OCI-LY1 (cell line): ENCODE results near the gene KIAA1549.

Source experiments
- EZH2 ChIP-seq: fragments of 200-600 bp; sonication (generic), shearing (Covaris generic); IDR thresholded peaks from 2 replicates; pipeline ENCODE4 v1.8.0; 2017; ENCODE audit warnings: borderline replicate concordance, mixed run types, mild to moderate bottlenecking, antibody characterized with exemption, low read length, moderate library complexity, mixed read lengths
- TF ChIP-seq, protein P1 (sequence below): fragments of 200-600 bp; sonication (generic), shearing (Covaris generic); IDR thresholded peaks from 2 replicates; pipeline ENCODE4 v1.5.1; 2017; ENCODE audit warnings: mild to moderate bottlenecking, antibody characterized with exemption, low read length, moderate library complexity, mixed read lengths

- TF ChIP-seq, protein P1, sequence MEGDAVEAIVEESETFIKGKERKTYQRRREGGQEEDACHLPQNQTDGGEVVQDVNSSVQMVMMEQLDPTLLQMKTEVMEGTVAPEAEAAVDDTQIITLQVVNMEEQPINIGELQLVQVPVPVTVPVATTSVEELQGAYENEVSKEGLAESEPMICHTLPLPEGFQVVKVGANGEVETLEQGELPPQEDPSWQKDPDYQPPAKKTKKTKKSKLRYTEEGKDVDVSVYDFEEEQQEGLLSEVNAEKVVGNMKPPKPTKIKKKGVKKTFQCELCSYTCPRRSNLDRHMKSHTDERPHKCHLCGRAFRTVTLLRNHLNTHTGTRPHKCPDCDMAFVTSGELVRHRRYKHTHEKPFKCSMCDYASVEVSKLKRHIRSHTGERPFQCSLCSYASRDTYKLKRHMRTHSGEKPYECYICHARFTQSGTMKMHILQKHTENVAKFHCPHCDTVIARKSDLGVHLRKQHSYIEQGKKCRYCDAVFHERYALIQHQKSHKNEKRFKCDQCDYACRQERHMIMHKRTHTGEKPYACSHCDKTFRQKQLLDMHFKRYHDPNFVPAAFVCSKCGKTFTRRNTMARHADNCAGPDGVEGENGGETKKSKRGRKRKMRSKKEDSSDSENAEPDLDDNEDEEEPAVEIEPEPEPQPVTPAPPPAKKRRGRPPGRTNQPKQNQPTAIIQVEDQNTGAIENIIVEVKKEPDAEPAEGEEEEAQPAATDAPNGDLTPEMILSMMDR: no peak
- no peak for TF ChIP-seq EZH2
These were observed 41.9 kb upstream of the KIAA1549 start for GRCh38 chr7:139023076-139023475.
